ENCODE data around the gene IL31. TPM values are rescaled to one million over a fixed set of nuclear protein-coding genes. Genes with fewer than 3 reads are reported as not detected.
A peak's percentile ranks its signal among the peaks of the same experiment; 100 is the strongest.

Gene IL31
- total and polyA plus RNA-seq, 2 of the 4 experiments (the other 2 are of a cell fraction), result not detected

GRCh38 chr12:122197612-122197966 is 23.6 kb upstream of the IL31 start:
- Histone ChIP-seq H3K56ac (ENCODE audit: extremely low read depth, insufficient read depth, low read length) (no peak overlapping the region), H3K9ac (ENCODE audit: low read depth, low read length) (no peak overlapping the region), H2AK5ac (ENCODE audit: low read depth, low read length) (peak overlapping the region; percentile 27; the same call in 1 of the 2 replicates), H2AK9ac (replicated peaks; ENCODE audit: low read depth, low read length, poor library complexity) (no peak overlapping the region), H2AFZ (replicated peaks; ENCODE audit: low read length, poor library complexity) (no peak overlapping the region), H2BK20ac (ENCODE audit: low read depth, low read length) (peak overlapping the region; percentile 63; the same call in 1 of the 2 replicates), H2BK120ac (ENCODE audit: low read depth, low read length) (peak overlapping the region; percentile 34; the same call in 1 of the 2 replicates), H3K23ac (ENCODE audit: low read depth, low read length) (peak overlapping the region; percentile 6; the same call in 1 of the 2 replicates), H3K9me3 (ENCODE audit: control insufficient read depth, insufficient read depth, low read length) (peaks cover 2% of the 10 kb centered on the region; the same call in 1 of the 2 replicates), H3K9me1 (ENCODE audit: insufficient read depth, low read length) (0 out of 2 replicates have a peak, but pooled peaks cover 4% of the 10 kb centered on the region), H3K36me3 (ENCODE audit: control insufficient read depth, insufficient read depth, low read length) (no peaks in the 10 kb centered on the region), H3K18ac (ENCODE audit: low read depth, low read length) (peak overlapping the region; percentile 23; the same call in 1 of the 2 replicates), H3K4me3 (ENCODE audit: insufficient read depth, low read depth, low read length) (no peak overlapping the region), H3K4me1 (ENCODE audit: control insufficient read depth, insufficient read depth, low read length) (peaks cover 4% of the 10 kb centered on the region), H3K4ac (ENCODE audit: low read depth, low read length) (no peak overlapping the region), H3K4me2 (ENCODE audit: low read depth, low read length) (no peak overlapping the region), H3K27me3 (ENCODE audit: control insufficient read depth, insufficient read depth, low read length) (no peaks in the 10 kb centered on the region), H2BK5ac (ENCODE audit: low read depth, low read length, poor library complexity, severe bottlenecking) (peak overlapping the region; percentile 18), H4K8ac (ENCODE audit: low read depth in 2 of 2, low read length in 2 of 2) (no peak overlapping the region), H4K5ac (ENCODE audit: low read depth, low read length) (no peak overlapping the region), H2BK15ac (ENCODE audit: low read depth, low read length) (no peak overlapping the region; the same call in 2 of the 3 replicates), H4K20me1 (ENCODE audit: insufficient read depth, low read length) (no peaks in the 10 kb centered on the region), H3K79me1 (ENCODE audit: low read depth in 1 of 2, low read length in 2 of 2) (no peaks in the 10 kb centered on the region), H3K14ac (replicated peaks; ENCODE audit: low read depth, low read length) (peak overlapping the region; percentile 58), H4K91ac (ENCODE audit: insufficient read depth, low read depth, low read length) (no peak overlapping the region), H3K27ac (ENCODE audit: insufficient read depth, low read length) (no peak overlapping the region)
- DNase-seq (peak; percentile 19), ATAC-seq (ENCODE audit: low read depth) (no peak)
- dilution Hi-C loops (cut with HindIII; ENCODE audit: low sequenced_read_pairs, unreplicated experiment) (no loop called here), intact Hi-C loops (cut with micrococcal nuclease) (no loop called here), in situ Hi-C loops (cut with MboI; ENCODE audit: low sequenced_read_pairs) (no loop called here)
- BruUV-seq (replicated peaks), result no TSS peak
- ChIA-PET CTCF (no interaction called here), POLR2A (ENCODE audit: unreplicated experiment) (no interaction called here)
- no CpG with 5 or more reads among the region's 1 CpG for WGBS, 2 experiments (ENCODE audit: extremely low coverage in 2 of 2, insufficient read length in 1 of 2)
- TF ChIP-seq CTCF (conservative IDR thresholded peaks at IDR 0.05; ENCODE audit: low read depth, low read length) (no peak), USF2 (IDR thresholded peaks at IDR 0.05; ENCODE audit: low read depth, low read length) (no peak), FOS (IDR thresholded peaks at IDR 0.05; ENCODE audit: low read depth, low read length) (no peak), RAD21 (IDR thresholded peaks at IDR 0.05; ENCODE audit: low read length) (no peak), POLR2A (IDR thresholded peaks at IDR 0.05; ENCODE audit: low read depth, low read length) (no peak), RCOR1 (IDR thresholded peaks at IDR 0.05; ENCODE audit: insufficient replicate concordance, low read length) (no peak), MXI1 (IDR thresholded peaks at IDR 0.05; ENCODE audit: borderline replicate concordance, low read depth, low read length) (no peak), NFE2L2 (IDR thresholded peaks at IDR 0.05; ENCODE audit: low read depth, low read length) (no peak), SMC3 (IDR thresholded peaks at IDR 0.05; ENCODE audit: low read depth, low read length) (no peak), CHD1 (IDR thresholded peaks at IDR 0.05; ENCODE audit: low read depth, low read length) (no peak)

Data from IMR-90 (cell line).